K562 (cell line): Measurements from ENCODE around the gene ERAL1. TPM values are rescaled to one million over a fixed set of nuclear protein-coding genes. Genes with fewer than 3 reads are reported as not detected.

ENCODE experiments used
- ATAC-seq: fragments of 200-7000 bp; cut with Tn5 transposase; 3 replicates; pipeline ENCODE4 v1.9.1; 2020; ENCODE audit warnings: moderate library complexity
- BruUV-seq: library from RNA; stranded (reverse); fragments of 400-500 nt; replicated peaks from 2 replicates; lab custom pipeline; 2021; lab: Mats Ljungman, UMichigan
- CTCF ChIA-PET: fragments of 300-600 bp; formaldehyde crosslinking; extraction: SDS; loops from one replicate; lab custom pipeline; 2021; ENCODE audit warnings: low intra/inter-chr PET ratio; lab: Yijun Ruan, JAX
- POLR2A ChIA-PET: fragments of 300-600, 350-650 bp; sonication (Branson Sonifier 250); formaldehyde crosslinking; extraction: SDS; loops from one replicate; lab custom pipeline; 2021; ENCODE audit warnings: antibody characterized with exemption, inconsistent platforms; lab: Yijun Ruan, JAX
- DNase-seq, 4 experiments: peaks; one replicate each; pipeline versions ENCODE4 v3.0.0 to v3.0.0-alpha.2; 2011 to 2018; ENCODE audit warnings: low spot score in 3 of 4, mixed read lengths in 3 of 4; ENCODE audit errors: extremely low read depth in 1 of 4
- FAIRE-seq: peaks from 2 replicates; lab custom pipeline; 2011; peaks lifted over from hg19 to GRCh38; lab: Jason Lieb, UNC
- H2AFZ ChIP-seq: 2 replicates; pipeline ENCODE4 v1.6.0; 2011; ENCODE audit warnings: low read depth, low read length, control low read depth, inconsistent platforms
- H3K27ac ChIP-seq: fragments of 200-600 bp; 3 replicates; pipeline ENCODE4 v1.8.0; 2011; ENCODE audit warnings: low read depth, mild to moderate bottlenecking, control low read depth, inconsistent platforms, low read length, moderate library complexity, mixed read lengths; ENCODE audit errors: extremely low read depth
- H3K27me3 ChIP-seq, 2 experiments: fragments of 300-600 bp in 1 of 2; 2 replicates in 1 of 2; 3 replicates in 1 of 2; pipeline versions ENCODE4 v1.6.0 to v1.8.0; 2011; ENCODE audit warnings: inconsistent platforms in 2 of 2, low read length in 2 of 2, mild to moderate bottlenecking in 1 of 2, mixed read lengths in 1 of 2, moderate library complexity in 1 of 2; ENCODE audit not compliant: control insufficient read depth in 2 of 2, insufficient read depth in 2 of 2
- H3K36me3 ChIP-seq: fragments of 300-600 bp; 3 replicates; pipeline ENCODE4 v1.8.0; 2011; ENCODE audit warnings: mild to moderate bottlenecking, low read length, inconsistent platforms; ENCODE audit not compliant: control insufficient read depth, insufficient read depth
- H3K4me1 ChIP-seq, 2 experiments: fragments of 200-600 bp in 1 of 2; replicated peaks in 1 of 2; 2 replicates in 1 of 2; 3 replicates in 1 of 2; pipeline versions ENCODE4 v1.5.1 to v1.8.0; 2011; ENCODE audit warnings: inconsistent platforms in 2 of 2, low read length in 2 of 2, mild to moderate bottlenecking in 1 of 2, mixed read lengths in 1 of 2, moderate library complexity in 1 of 2; ENCODE audit not compliant: control insufficient read depth in 2 of 2, insufficient read depth in 2 of 2
- H3K4me2 ChIP-seq: 2 replicates; pipeline ENCODE4 v1.6.1; 2011; ENCODE audit warnings: low read length, control low read depth, inconsistent platforms, mixed read lengths; ENCODE audit not compliant: insufficient read depth
- H3K4me3 ChIP-seq: fragments of 200-600 bp; sonication (generic), shearing (Covaris generic); 2 replicates; pipeline ENCODE4 v1.5.1; 2016; ENCODE audit warnings: control low read depth, inconsistent platforms
- H3K79me2 ChIP-seq: fragments of 200-600 bp; 3 replicates; pipeline ENCODE4 v1.8.0; 2011; ENCODE audit warnings: low read length, inconsistent platforms; ENCODE audit not compliant: control insufficient read depth, insufficient read depth
- H3K9ac ChIP-seq, 2 experiments: 2 replicates each; pipeline versions ENCODE4 v1.6.0 to v1.6.1; 2011; ENCODE audit warnings: low read depth in 2 of 2, low read length in 2 of 2, control low read depth in 1 of 2, inconsistent platforms in 1 of 2, mild to moderate bottlenecking in 1 of 2, mixed read lengths in 1 of 2; ENCODE audit not compliant: insufficient read depth in 1 of 2
- H3K9me1 ChIP-seq: one replicate; pipeline ENCODE4 v1.6.0; 2011; ENCODE audit warnings: inconsistent platforms, mild to moderate bottlenecking, low read length, moderate library complexity; ENCODE audit not compliant: control insufficient read depth, insufficient read depth
- H3K9me3 ChIP-seq: replicated peaks from 2 replicates; pipeline ENCODE4 v1.5.1; 2011; ENCODE audit warnings: low read depth, low read length, inconsistent platforms; ENCODE audit not compliant: control insufficient read depth, insufficient read depth
- H4K20me1 ChIP-seq: replicated peaks from 2 replicates; pipeline ENCODE4 v1.6.1; 2011; ENCODE audit warnings: low read length, inconsistent platforms, mixed read lengths; ENCODE audit not compliant: control insufficient read depth, insufficient read depth
- CEBPB ChIP-seq: fragments of 450-650 bp; IDR thresholded peaks from 2 replicates; pipeline ENCODE4 v1.6.1; 2016; ENCODE audit warnings: missing genetic modification characterization, missing compliant biosample characterization
- MAFG ChIP-seq: fragments of 450-650 bp; conservative IDR thresholded peaks from 2 replicates; pipeline ENCODE4 v1.6.1; 2016; ENCODE audit warnings: missing genetic modification characterization, missing compliant biosample characterization
- NFE2 ChIP-seq: IDR thresholded peaks from 2 replicates; pipeline ENCODE4 v1.6.1; 2014; ENCODE audit warnings: antibody characterized with exemption, low read depth
- PKNOX1 ChIP-seq: fragments of 450-650 bp; IDR thresholded peaks from 2 replicates; pipeline ENCODE4 v1.6.1; 2016
- POLR2H ChIP-seq: IDR thresholded peaks from 2 replicates; pipeline ENCODE4 v1.6.1; 2016; ENCODE audit warnings: missing genetic modification characterization, low read depth, mild to moderate bottlenecking, control low read depth, missing compliant biosample characterization, moderate library complexity
- ZNF324 ChIP-seq: fragments of 250-450 bp; sonication (Bioruptor Pico); IDR thresholded peaks from 2 replicates; pipeline ENCODE4 v1.4.0; 2020; ENCODE audit warnings: mild to moderate bottlenecking
- ZNF584 ChIP-seq: fragments of 200-800 bp; sonication (Bioruptor generic); IDR thresholded peaks from 2 replicates; pipeline ENCODE4 v1.6.1; 2016; ENCODE audit warnings: low read depth, mild to moderate bottlenecking, missing genetic modification characterization, missing compliant biosample characterization
- WGBS: fragments of 100-300 bp; shearing (Covaris generic); methylation state at CpG from one replicate; pipeline ENCODE4 v1.1.6; 2016; ENCODE audit warnings: low coverage, mixed read lengths; ENCODE audit not compliant: insufficient coverage; ENCODE audit errors: missing lambda C conversion rate; 5-methylcytosine and 5-hydroxymethylcytosine counted together
- in situ Hi-C: fragments of 300-500 bp; cut with MboI; formaldehyde crosslinking; loops from 4 replicates; pipeline ENCODE4 v1.15.0; 2018; ENCODE audit warnings: inconsistent platforms, mixed read lengths
- intact Hi-C: fragments of 100-400 bp; cut with micrococcal nuclease; formaldehyde crosslinking; loops from 2 replicates; pipeline ENCODE4 v1.14.2; 2022
- polyA plus RNA-seq, 8 experiments: library from polyadenylated mRNA; depleted of rRNA in 4 of 8; stranded (reverse) in 5 of 8; unstranded in 3 of 8; fragments of >200 nt; fragmentation: Nextera tagmentation in 2 of 8; fragmentation: Illumina TruSeq in 1 of 8; extraction: Ambion mirVana in 2 of 8; extraction: Trizol in 1 of 8; gene quantifications; 2 replicates each; pipeline versions ENCODE4 v1.2.1 to v1.2.3, GENCODE V29; 2011 to 2014; ENCODE audit warnings: inconsistent platforms in 1 of 8, missing spikeins in 1 of 8
- total RNA-seq, 7 experiments: library from RNA; depleted of rRNA in 6 of 7; stranded (reverse); fragments of >200 nt in 6 of 7; fragmentation: Illumina TruSeq in 2 of 7; extraction: Trizol in 2 of 7; gene quantifications; 2 replicates each; pipeline versions ENCODE4 v1.2.1 to v1.2.3, GENCODE V29; 2011 to 2021; ENCODE audit warnings: low replicate concordance in 1 of 7

Gene ERAL1
- total and polyA plus RNA-seq, 9 of the 15 experiments (the other 6 are each of a cell fraction or from before 2014, with no cell fraction given) = 37.5 to 351 (median 106) TPM

- TF ChIP-seq ZNF584 (no peak), MAFG (tag) (peak; percentile 50), NFE2 (peak; percentile 73)
Measured at GRCh38 chr17:28818819-28819221, 36.0 kb upstream of the ERAL1 start (continued).

GRCh38 chr17:28819582-28819981, 35.2 kb upstream of the ERAL1 start:
- in situ Hi-C loops = no loop called here
- intact Hi-C loops = no loop called here
- TF ChIP-seq POLR2H (tag) (no peak), PKNOX1 (0 out of 2 replicates have a peak, but pooled peaks have one; percentile 10), ZNF324 (CRISPR knock-in tag) (no peak), CEBPB (tag) (0 out of 2 replicates have a peak, but pooled peaks have one; percentile 13)
- Histone ChIP-seq H3K79me2 (peaks cover 90% of the 10 kb centered on the region), H3K4me1 (peaks cover 15 to 18% of the 10 kb centered on the region in 2 experiments; a peak in 4 of 5 replicates), H3K36me3 (peaks cover 15% of the 10 kb centered on the region; the same call in 2 of the 3 replicates), H2AFZ (no peak overlapping the region), H3K9me1 (no peaks in the 10 kb centered on the region), H3K27ac (no peak overlapping the region; the same call in 2 of the 3 replicates), H3K4me3 (no peak overlapping the region), H3K4me2 (no peak overlapping the region), H4K20me1 (no peaks in the 10 kb centered on the region), H3K27me3 (no peaks in the 10 kb centered on the region), H3K9ac (no peak overlapping the region), H3K9me3 (no peaks in the 10 kb centered on the region)
- WGBS = 3% methylated on average over 1 of the region's 1 CpG
- no peak for ATAC-seq
- BruUV-seq = no TSS peak
- no peak for DNase-seq
- ChIA-PET POLR2A (interaction anchor here (0.8 to 1.4 kb wide), 8 partner anchors 8 to 43 kb away, joined by 3 to 6 read pairs (median 3); no protein-coding TSS in a partner anchor), CTCF (no interaction called here)
- peak; percentile 56 for FAIRE-seq
